ENCODE data around the gene RAB13.

RAB13 gene

GRCh38 chr1:153932156-153933131 is 53.7 kb downstream of the RAB13 start:
- DNase-seq, result no peak

Measured in effector CD8-positive, alpha-beta T cell (primary cell).